Right ventricle myocardium superior (tissue), 1 donor: ENCODE data around the gene SCAMP5. TPM values are rescaled to one million over a fixed set of nuclear protein-coding genes. Genes with fewer than 3 reads are reported as not detected.
A peak's percentile ranks its signal among the peaks of the same experiment; 100 is the strongest.

Source experiments
- ATAC-seq: fragments of 200-7000 bp; cut with Tn5 transposase; one replicate; pipeline ENCODE4 v1.9.1; 2020; ENCODE audit warnings: mild to moderate bottlenecking; ENCODE audit not compliant: poor library complexity
- DNase-seq: peaks from one replicate; pipeline ENCODE4 v3.0.0-alpha.2; 2020
- intact Hi-C: fragments of 100-400 bp; cut with DNase I; formaldehyde crosslinking; loops from one replicate; pipeline ENCODE4 v1.11.2; 2022
- total RNA-seq: library from RNA; stranded (reverse); fragmentation: NEBNext Ultra II Directional; extraction: Animal tissue kit (Norgen Biotek cat#: 25700); gene quantifications from one replicate; pipeline ENCODE4 v1.2.1, GENCODE V29; 2021
- donor health status: DM: no; HTN: yes; CAD: no; lungs with severe emphysema.

SCAMP5 gene
- total RNA-seq, 1 donor from 2014 or later, result 1.2 TPM

DNA sequence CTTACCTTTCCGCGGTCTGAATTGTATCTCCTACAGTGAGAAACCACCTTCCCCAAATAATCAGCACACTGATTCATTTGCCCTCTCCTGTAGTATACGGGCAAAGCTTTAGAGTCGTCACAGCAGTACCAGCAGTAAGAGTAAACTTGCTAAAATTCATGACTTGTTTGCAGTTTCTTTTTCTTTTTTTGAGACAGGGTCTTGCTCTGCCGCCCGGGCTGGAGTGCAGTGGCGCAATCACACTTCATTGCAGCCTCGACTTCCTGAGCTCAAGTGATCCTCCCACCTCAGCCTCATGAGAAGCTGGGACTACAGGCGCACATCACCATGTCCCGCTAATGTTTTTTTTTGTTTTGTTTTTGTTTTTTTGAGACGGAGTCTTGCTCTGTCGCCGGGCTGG is 11.9 kb downstream of the SCAMP5 start:
- DNase-seq (no peak), ATAC-seq (no peak)
- intact Hi-C loops, result no loop called here

GRCh38 chr15:75008221-75008625 is 12.9 kb downstream of the SCAMP5 start:
- no peak for DNase-seq

DNA sequence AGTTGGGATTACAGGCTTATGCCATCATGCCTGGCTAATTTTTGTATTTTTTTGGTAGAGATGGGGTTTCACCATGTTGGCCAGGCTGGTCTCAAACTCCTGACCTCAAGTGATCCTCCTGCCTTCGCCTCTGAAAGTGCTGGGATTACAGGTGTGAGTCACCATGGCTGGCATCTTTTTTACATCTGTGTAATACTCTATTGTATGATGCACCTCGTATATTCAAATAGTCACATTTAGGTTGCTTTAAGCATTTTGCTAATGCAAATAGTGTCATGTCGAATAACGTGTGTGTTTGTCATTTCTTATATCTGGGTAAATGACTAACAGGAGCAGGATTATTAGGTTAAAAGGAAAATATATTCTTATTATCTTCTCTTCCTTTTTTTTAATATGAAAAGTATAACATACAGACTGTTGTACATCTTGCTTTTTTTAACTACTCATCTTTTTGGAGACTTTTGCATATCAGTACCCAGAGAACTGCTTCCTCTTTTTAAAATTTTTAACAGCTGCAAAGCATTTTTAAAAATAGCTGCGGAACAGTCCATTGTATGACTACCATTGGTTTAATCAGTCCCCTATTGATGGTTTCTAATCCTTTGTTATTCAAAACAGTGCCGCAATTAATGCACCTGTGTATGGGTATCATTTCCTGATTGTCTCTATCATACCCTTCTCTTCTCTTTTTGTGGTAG is 13.4 kb downstream of the SCAMP5 start:
- ATAC-seq (peak; percentile 52), DNase-seq (no peak)
- intact Hi-C loops, result no loop called here

More at GRCh38 chr15:75008221-75008625, 12.9 kb downstream of the SCAMP5 start:
- peak; percentile 20 for ATAC-seq
- intact Hi-C loops, result no loop called here

- ATAC-seq (no peak), DNase-seq (no peak)
- intact Hi-C loops, result no loop called here
Observed at GRCh38 chr15:75016431-75016830, 21.1 kb downstream of the SCAMP5 start.

DNA sequence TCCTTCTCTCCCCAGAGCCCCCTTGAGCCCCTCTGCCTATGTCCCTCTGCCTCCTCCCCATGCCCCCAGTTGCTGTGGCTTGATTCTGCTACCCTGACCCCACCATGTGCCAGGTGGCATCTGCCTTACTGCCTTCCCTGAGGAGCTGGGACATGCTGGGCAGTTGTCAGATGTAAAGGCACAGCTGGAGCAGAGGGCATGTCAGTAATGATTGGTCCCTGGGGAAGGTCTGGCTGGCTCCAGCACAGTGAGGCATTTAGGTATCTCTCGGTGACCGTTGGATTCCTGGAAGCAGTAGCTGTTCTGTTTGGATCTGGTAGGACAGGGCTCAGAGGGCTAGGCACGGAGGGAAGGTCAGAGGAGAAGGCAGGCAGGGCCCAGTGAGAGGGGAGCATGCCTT is 24.6 kb downstream of the SCAMP5 start:
- ATAC-seq, result no peak
- no peak for DNase-seq
- intact Hi-C loops, result no loop called here

- no peak for DNase-seq
- ATAC-seq, result no peak
- intact Hi-C loops, result no loop called here
Observed at GRCh38 chr15:75021341-75021740, 26.0 kb downstream of the SCAMP5 start.

DNA sequence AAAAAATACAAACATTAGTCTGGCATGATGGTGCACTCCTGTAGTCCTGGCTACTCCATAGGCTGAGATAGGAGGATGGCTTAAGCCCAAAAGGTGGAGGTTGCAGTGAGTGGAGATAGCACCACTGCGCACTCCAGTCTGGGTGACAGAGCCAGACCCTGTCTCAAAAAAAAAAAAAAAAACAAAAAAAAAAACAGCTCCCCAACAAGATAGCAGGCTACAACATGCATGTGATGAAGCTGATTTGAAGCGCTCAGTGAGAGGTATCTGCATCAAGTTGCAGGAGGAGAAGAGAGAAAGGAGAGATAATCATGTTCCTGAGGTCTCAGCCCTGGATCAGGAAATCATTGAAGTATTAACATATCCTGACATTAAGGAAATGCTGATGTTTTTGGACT is 27.4 kb downstream of the SCAMP5 start:
- no peak for DNase-seq
- intact Hi-C loops, result no loop called here
- ATAC-seq, result no peak

DNA sequence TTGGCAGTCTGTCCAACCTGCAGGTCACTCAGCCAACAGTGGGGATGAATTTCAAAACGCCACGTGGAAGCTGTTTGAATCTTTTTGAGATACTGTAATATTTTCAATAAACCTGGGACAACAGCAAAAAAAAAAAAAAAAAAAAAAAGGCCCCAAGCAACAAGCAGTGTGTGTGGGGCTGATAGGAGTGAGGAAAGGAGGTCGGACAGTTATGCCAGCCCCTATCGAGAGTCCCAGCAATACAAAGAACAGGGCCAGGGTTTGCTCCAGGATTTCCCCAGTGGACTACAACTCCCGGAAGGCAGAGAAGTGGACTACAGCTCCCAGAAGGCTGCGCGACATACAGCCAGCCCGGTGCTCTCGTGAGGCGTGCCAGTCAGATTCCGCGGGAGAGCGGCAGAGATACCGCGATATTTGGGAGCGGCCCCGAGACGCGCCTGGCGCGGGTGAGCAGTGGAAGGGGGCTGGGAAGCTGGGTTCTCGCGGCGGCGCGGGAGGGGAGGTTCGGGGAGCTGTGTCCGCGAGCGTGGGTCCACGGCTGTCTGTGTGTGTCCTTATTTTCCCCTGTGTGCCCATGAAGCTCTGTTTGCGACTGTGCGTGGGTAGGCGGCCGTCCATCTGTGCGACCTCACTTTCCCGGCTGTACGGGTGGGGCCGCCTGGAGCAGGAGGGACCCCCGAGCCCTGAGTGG is 28.0 kb downstream of the SCAMP5 start, which contains the start of gene PPCDC:
TSS of gene PPCDC (plus strand) at position 410 of the 691 bp plus-strand sequence. CDS start 4,729 bp downstream, outside the sequence.
- peak; percentile 97 for DNase-seq
- intact Hi-C loops, result no loop called here
- ATAC-seq, result peak; percentile 99

DNA sequence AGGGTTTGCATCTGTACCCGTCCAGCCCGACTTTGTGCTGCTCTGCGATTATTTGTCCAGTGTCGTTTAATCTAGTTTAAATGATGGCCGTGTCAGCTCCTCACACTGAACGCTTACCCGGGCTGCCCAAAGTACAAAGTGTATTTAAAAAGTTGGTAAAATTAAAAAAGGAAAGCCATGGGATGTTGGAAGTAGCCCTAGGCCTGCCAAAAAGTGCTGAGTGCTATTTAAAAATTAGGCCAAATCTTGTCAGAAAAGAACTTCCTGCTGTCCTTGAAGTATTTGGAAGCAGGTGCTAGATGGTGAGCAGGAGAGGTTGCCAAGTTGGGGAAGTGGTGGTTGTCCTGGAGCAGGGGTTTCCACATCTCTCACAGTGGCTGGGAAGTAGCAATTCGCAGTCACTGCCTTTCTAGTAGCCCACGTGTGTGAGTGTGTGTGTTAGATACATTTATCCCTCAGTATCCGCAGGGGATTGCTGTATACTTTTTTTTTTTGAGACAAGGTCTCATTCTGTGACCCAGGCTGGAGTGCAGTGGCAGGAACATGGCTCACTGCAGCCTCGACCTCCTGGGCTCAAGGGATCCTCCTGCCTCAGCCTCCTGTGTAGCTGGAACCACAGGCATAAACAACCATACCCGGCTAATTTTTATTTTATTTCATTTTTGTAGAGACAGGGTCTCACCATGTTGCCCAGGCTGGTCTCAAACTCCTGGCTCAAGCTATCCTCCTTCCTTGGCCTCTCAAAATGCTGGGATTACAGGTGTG is 28.7 kb downstream of the SCAMP5 start:
- DNase-seq (no peak), ATAC-seq (peak; percentile 49)
- intact Hi-C loops, result no loop called here

DNA sequence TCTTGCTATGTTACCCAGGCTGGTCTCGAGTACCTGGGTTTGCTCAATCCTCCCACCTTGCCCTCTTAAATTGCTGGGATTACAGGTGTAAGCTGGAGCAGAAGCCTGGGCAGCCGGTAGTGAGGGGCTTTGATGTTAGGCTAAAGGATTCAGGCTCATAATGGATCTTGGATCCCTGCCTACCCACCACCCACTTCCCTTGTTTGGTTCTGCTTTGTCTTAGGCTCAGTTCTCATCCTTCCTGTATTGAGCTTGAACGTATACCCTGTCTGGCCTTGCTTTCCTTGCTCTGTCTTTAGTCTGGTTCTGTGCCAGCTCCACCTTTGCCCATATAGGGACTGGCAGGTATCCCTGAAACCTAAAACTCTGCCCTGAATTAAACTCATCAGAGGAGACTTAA is 29.7 kb downstream of the SCAMP5 start:
- intact Hi-C loops, result no loop called here
- no peak for DNase-seq
- no peak for ATAC-seq

DNA sequence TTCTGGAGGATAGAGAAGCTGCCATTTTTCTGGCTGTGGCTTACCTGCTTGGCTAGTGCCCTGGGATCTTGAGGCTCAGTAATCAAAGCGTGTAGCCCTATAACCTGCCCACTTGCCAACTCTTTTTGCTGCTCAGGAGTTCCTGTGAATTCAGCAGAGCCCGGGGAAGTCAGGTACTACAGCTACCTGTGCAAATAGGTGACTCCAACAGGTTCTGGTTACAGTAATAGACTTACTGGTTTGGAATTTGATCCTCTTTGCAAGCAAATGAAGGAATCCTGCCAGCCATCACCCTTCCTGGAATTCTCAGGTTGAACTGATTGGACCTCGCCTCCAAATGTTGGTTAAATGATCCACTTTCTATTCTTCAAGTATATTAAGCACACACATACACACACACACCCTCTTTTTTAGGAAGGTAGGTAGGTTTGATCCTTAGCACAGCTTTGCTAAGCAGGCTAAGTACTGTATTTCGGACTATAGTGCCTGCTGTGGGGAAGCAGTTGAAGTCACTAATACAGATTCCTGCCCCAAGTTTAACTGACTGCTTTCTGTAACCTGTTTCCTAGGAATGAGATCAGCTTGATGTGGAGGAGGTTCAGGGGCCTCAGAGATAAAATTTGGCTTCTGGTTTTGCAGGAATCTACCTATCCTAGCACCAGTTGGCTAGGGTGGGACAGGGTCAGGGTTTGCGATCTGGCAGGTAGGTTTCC is 30.3 kb downstream of the SCAMP5 start:
- ATAC-seq (no peak), DNase-seq (no peak)
- intact Hi-C loops, result no loop called here

DNA sequence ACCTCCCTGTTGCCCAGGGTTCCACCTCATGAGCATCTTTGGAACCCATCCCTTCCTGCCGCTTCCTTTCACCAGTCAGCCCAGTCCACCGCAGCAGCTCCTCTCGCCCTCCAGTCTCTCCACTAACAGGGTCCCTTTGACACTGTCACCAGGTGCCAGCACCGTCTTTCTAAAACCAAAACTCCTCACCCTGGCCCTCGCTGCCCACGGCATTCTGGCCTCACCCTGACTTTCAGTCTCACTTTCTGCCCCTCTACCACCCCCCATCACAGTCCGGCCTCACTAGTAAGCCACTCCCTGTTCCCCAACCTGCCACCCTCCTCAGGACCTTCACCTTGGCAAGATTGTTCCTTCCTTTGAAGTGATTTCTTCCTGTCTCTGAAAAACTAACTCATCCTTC is 32.2 kb downstream of the SCAMP5 start:
- no peak for DNase-seq
- intact Hi-C loops, result no loop called here
- no peak for ATAC-seq

DNA sequence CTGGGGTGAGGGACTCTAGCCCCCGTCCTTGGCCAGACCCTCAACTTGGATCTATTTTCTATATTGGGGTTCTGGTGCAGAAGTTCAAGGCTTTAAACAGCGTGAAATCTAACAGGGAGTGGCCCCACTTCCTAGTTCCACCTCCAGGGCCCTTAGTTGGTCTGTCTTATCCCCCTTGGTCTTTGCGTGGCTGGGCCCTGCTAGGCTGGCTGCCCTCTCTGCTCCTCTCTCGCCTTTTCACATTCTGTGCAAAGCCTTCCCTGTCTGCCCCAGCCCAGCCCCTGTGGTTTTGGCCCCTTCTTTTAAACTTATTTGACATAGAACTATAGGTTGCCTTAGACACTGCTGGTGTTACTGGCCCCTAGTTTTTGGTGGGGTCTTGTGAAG is 33.6 kb downstream of the SCAMP5 start:
- intact Hi-C loops, result loop anchor here (1.0 kb wide), 1 partner anchor 175 kb away; no protein-coding TSS in a partner anchor
- peak; percentile 1 for ATAC-seq
- no peak for DNase-seq

DNA sequence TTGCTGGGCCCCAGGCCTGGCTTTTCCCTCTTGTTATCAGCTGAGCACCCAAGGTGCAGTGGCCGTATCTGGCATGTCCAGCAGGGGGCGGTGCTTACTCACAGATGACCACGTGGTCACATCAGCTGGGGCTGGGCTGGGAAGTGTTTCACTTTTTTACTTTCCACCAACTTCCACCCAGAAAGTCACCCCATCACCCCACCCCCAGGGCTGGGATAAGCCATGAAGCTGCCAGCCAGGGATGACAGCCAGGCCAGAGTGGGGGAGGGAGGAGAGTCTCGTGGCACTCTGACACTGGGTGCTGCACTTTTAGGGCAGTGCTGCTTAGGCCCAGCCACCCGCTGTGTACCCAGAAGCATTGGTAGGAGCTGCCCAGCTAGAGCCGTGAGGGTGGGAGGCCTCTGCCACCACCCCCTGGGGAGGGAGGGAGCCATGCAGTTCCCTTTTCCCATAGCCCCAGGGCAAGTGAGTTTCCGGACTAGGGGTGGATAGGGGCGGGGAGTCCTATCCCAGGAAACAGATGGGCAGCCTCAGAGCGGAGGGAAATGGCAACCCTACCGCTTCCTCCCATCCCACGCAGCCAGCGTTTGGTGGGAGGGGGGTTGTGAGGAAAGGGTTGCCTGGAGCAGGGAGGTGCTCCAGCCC is 34.1 kb downstream of the SCAMP5 start:
- DNase-seq, result peak; percentile 97
- ATAC-seq, result peak; percentile 89
- intact Hi-C loops, result loop anchor here (1.0 kb wide), 1 partner anchor 175 kb away; no protein-coding TSS in a partner anchor

GRCh38 chr15:75030023-75030413 is 34.7 kb downstream of the SCAMP5 start:
- intact Hi-C loops, result no loop called here
- ATAC-seq, result peak; percentile 58
- no peak for DNase-seq

- intact Hi-C loops, result no loop called here
- ATAC-seq (no peak), DNase-seq (no peak)
Observed at GRCh38 chr15:75030424-75030823, 35.1 kb downstream of the SCAMP5 start.

DNA sequence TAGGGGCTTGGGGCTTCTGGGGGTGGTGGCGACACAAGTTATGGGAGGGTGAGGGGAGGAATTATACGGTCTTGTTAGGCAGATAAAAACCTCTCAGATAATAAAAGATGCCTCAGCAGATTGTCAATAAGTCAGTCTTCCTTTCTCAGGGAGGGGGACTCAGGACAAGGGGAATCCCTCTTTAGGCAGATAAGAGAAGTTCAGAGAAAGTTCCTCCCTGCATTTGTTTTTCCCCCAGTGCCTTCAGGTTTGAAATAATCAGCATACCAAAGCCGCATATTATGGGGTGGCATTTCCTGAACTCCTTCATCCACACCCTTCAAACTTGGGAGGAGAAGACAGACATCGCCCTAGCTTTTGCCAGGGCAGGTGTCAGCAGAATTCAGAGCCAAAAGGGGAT is 36.5 kb downstream of the SCAMP5 start:
- intact Hi-C loops, result no loop called here
- DNase-seq (no peak), ATAC-seq (no peak)

DNA sequence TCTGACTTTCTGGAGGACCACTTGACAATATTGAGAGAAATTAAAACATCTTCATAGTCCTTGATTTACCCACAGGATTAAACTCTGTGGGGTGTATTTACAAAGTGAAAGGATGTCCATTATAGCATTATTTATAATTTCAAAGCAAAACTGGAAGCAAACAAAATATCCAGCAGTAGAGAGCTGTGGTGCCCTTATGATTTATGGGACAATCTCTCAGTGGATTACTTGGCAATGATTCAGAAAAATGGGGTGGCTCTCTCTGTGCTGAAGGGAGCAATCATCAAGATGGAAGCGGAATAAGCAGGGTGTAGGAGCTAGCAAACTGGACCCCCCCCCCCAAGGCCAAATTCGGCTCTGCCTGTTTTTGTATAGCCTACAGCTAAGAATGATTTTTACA is 37.0 kb downstream of the SCAMP5 start:
- ATAC-seq, result no peak
- intact Hi-C loops, result no loop called here
- no peak for DNase-seq
